DND-41 (cell line): ENCODE data around the gene SULF2.

Experiments
- ATAC-seq: fragments of 200-7000 bp; cut with Tn5 transposase; 3 replicates; pipeline ENCODE4 v1.9.1; 2021; ENCODE audit warnings: low read depth; ENCODE audit not compliant: insufficient read depth
- DNase-seq: peaks from one replicate; pipeline ENCODE4 v3.0.0-alpha.2; 2020
- H2AFZ ChIP-seq: 2 replicates; pipeline ENCODE4 v1.6.0; 2012; ENCODE audit warnings: low read depth, low read length
- H3K27ac ChIP-seq: 2 replicates; pipeline ENCODE4 v1.5.1; 2012; ENCODE audit warnings: low read length, inconsistent platforms
- H3K27me3 ChIP-seq: fragments of 200-600 bp; sonication (generic); 2 replicates; pipeline ENCODE4 v1.6.0; 2012; ENCODE audit warnings: low read length, mild to moderate bottlenecking, inconsistent platforms; ENCODE audit not compliant: insufficient read depth, poor library complexity
- H3K36me3 ChIP-seq: 2 replicates; pipeline ENCODE4 v1.5.1; 2012; ENCODE audit warnings: low read length, inconsistent platforms; ENCODE audit not compliant: insufficient read depth
- H3K4me1 ChIP-seq: 2 replicates; pipeline ENCODE4 v1.5.1; 2012; ENCODE audit warnings: mild to moderate bottlenecking, low read length; ENCODE audit not compliant: insufficient read depth
- H3K4me2 ChIP-seq: 2 replicates; pipeline ENCODE4 v1.6.0; 2012; ENCODE audit warnings: mild to moderate bottlenecking, moderate library complexity, low read length, inconsistent platforms; ENCODE audit not compliant: insufficient read depth
- H3K4me3 ChIP-seq, 2 experiments: fragments of 200-600 bp in 1 of 2; shearing (Covaris generic) in 1 of 2; 2 replicates each; pipeline ENCODE4 v1.5.1; 2012 to 2016; ENCODE audit warnings: inconsistent platforms in 2 of 2, low read length in 2 of 2, mild to moderate bottlenecking in 2 of 2, low read depth in 1 of 2, moderate library complexity in 1 of 2
- H3K79me2 ChIP-seq: 2 replicates; pipeline ENCODE4 v1.6.0; 2012; ENCODE audit warnings: low read length, inconsistent platforms; ENCODE audit not compliant: insufficient read depth
- H3K9ac ChIP-seq: 2 replicates; pipeline ENCODE4 v1.6.0; 2012; ENCODE audit warnings: low read depth, mild to moderate bottlenecking, inconsistent platforms, low read length, moderate library complexity
- H3K9me3 ChIP-seq: 2 replicates; pipeline ENCODE4 v1.5.1; 2012; ENCODE audit warnings: low read length, moderate library complexity, mild to moderate bottlenecking, inconsistent platforms; ENCODE audit not compliant: insufficient read depth, severe bottlenecking
- H4K20me1 ChIP-seq: 2 replicates; pipeline ENCODE4 v1.6.0; 2012; ENCODE audit warnings: low read length; ENCODE audit not compliant: insufficient read depth
- CTCF ChIP-seq: IDR thresholded peaks from 2 replicates; pipeline ENCODE4 v1.5.1; 2012; ENCODE audit warnings: borderline replicate concordance, low read length, moderate library complexity, mild to moderate bottlenecking; ENCODE audit not compliant: poor library complexity, severe bottlenecking; ENCODE audit errors: extremely low read depth
- EZH2 ChIP-seq: IDR thresholded peaks from 3 replicates; pipeline ENCODE4 v1.6.1; 2012; ENCODE audit warnings: borderline replicate concordance, low read depth, mild to moderate bottlenecking, moderate library complexity, low read length, inconsistent platforms; ENCODE audit not compliant: severe bottlenecking

Gene SULF2

GRCh38 chr20:47666304-47666703, 119.0 kb downstream of the SULF2 start:
- TF ChIP-seq CTCF: no peak
- TF ChIP-seq EZH2: no peak
- Histone ChIP-seq H3K9me3 (no peaks in the 10 kb centered on the region), H3K9ac (no peak overlapping the region), H2AFZ (no peak overlapping the region), H3K27ac (no peak overlapping the region), H3K4me1 (no peaks in the 10 kb centered on the region), H3K4me2 (no peak overlapping the region), H4K20me1 (0 out of 2 replicates have a peak, but pooled peaks cover 4% of the 10 kb centered on the region), H3K4me3 (no peak overlapping the region), H3K36me3 (no peaks in the 10 kb centered on the region), H3K27me3 (no peaks in the 10 kb centered on the region), H3K79me2 (no peaks in the 10 kb centered on the region)
- no peak for DNase-seq
- ATAC-seq: no peak

- no peaks in the 10 kb centered on the region for H3K79me2 ChIP-seq
- no peak overlapping the region for H3K27ac ChIP-seq
- H3K9ac ChIP-seq: no peak overlapping the region
- no peaks in the 10 kb centered on the region for H3K36me3 ChIP-seq
- TF ChIP-seq EZH2: no peak
- TF ChIP-seq CTCF: no peak
- H2AFZ ChIP-seq: no peak overlapping the region
- H4K20me1 ChIP-seq: 0 out of 2 replicates have a peak, but pooled peaks cover 4% of the 10 kb centered on the region
- H3K9me3 ChIP-seq: no peaks in the 10 kb centered on the region
- no peak overlapping the region for H3K4me2 ChIP-seq
- ATAC-seq (no peak), DNase-seq (no peak)
- no peaks in the 10 kb centered on the region for H3K27me3 ChIP-seq
- H3K4me3 ChIP-seq: no peak overlapping the region
- H3K4me1 ChIP-seq: no peaks in the 10 kb centered on the region
Observed at GRCh38 chr20:47665221-47665991, 119.9 kb downstream of the SULF2 start.

GRCh38 chr20:47664744-47665143, 120.5 kb downstream of the SULF2 start:
- DNase-seq: no peak
- Histone ChIP-seq H3K9ac (no peak overlapping the region), H3K79me2 (no peaks in the 10 kb centered on the region), H3K27me3 (no peaks in the 10 kb centered on the region), H3K4me1 (no peaks in the 10 kb centered on the region), H3K9me3 (no peaks in the 10 kb centered on the region), H4K20me1 (0 out of 2 replicates have a peak, but pooled peaks cover 4% of the 10 kb centered on the region), H3K4me2 (no peak overlapping the region), H3K36me3 (no peaks in the 10 kb centered on the region), H2AFZ (no peak overlapping the region), H3K27ac (no peak overlapping the region), H3K4me3 (no peak overlapping the region)
- no peak for TF ChIP-seq CTCF
- TF ChIP-seq EZH2: no peak
- no peak for ATAC-seq
